ENCODE results near the gene CTBS.

Gene CTBS

GRCh38 chr1:84613887-84614286 lies 39.6 kb upstream of the CTBS start:
- TF ChIP-seq ZFX (IDR thresholded peaks at IDR 0.05; ENCODE audit: borderline replicate concordance) (no peak), CTCF (IDR thresholded peaks at IDR 0.05) (no peak)
- H3K27ac ChIP-seq, result no peak overlapping the region

GRCh38 chr1:84613026-84613425 lies 38.8 kb upstream of the CTBS start:
- TF ChIP-seq CTCF (IDR thresholded peaks at IDR 0.05) (no peak), ZFX (IDR thresholded peaks at IDR 0.05; ENCODE audit: borderline replicate concordance) (no peak)
- no peak overlapping the region for H3K27ac ChIP-seq

DNA sequence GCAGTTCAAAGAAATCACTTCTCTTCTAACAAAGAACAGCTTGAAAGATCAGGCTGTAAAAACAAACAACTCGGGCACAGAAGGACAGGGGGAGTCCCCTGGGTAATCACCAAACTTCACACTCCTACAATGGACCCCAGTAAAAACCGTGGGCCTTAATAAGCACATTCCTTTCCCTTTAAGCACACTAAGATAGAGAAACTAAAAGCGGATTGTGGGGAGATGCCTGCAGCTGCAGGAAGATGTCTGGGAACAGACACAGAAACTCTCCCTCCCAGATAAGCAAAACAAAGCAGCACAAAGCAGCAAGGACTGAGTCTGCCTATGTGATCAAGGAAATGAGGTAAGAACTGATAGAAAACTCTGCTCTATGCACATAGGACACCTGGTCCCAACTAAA lies 37.6 kb upstream of the CTBS start:
- H3K27ac ChIP-seq, result no peak overlapping the region
- no peak for TF ChIP-seq CTCF (IDR thresholded peaks at IDR 0.05)
- no peak for TF ChIP-seq ZFX (IDR thresholded peaks at IDR 0.05; ENCODE audit: borderline replicate concordance)

- no peak for TF ChIP-seq ZFX (IDR thresholded peaks at IDR 0.05; ENCODE audit: borderline replicate concordance)
- TF ChIP-seq CTCF (IDR thresholded peaks at IDR 0.05), result no peak
- no peak overlapping the region for H3K27ac ChIP-seq
These were observed 36.9 kb upstream of the CTBS start for GRCh38 chr1:84611091-84611490.

GRCh38 chr1:84606977-84607376 lies 32.7 kb upstream of the CTBS start:
- no peak for TF ChIP-seq CTCF (IDR thresholded peaks at IDR 0.05)
- TF ChIP-seq ZFX (IDR thresholded peaks at IDR 0.05; ENCODE audit: borderline replicate concordance), result no peak
- H3K27ac ChIP-seq, result no peak overlapping the region

DNA sequence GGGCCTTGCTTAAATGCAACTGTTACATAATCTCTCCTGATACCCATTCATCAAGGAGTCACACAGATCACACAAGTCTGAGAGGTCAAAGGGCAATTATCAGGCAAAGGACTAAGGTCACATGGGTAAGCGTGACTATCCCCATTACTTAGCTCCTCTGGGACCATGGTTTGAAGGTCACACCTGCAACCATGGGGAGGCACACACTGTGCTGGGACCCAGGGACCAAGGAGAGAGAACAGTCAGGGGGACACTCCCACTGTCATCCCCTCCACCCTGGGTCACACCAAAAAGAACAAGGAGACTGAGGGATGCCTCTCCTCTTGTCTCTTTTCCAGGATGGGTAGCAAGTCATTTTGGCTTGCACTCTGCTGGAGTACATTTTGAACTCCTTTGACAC lies 30.9 kb upstream of the CTBS start:
- TF ChIP-seq CTCF (IDR thresholded peaks at IDR 0.05) (no peak), ZFX (IDR thresholded peaks at IDR 0.05; ENCODE audit: borderline replicate concordance) (no peak)
- no peak overlapping the region for H3K27ac ChIP-seq

DNA sequence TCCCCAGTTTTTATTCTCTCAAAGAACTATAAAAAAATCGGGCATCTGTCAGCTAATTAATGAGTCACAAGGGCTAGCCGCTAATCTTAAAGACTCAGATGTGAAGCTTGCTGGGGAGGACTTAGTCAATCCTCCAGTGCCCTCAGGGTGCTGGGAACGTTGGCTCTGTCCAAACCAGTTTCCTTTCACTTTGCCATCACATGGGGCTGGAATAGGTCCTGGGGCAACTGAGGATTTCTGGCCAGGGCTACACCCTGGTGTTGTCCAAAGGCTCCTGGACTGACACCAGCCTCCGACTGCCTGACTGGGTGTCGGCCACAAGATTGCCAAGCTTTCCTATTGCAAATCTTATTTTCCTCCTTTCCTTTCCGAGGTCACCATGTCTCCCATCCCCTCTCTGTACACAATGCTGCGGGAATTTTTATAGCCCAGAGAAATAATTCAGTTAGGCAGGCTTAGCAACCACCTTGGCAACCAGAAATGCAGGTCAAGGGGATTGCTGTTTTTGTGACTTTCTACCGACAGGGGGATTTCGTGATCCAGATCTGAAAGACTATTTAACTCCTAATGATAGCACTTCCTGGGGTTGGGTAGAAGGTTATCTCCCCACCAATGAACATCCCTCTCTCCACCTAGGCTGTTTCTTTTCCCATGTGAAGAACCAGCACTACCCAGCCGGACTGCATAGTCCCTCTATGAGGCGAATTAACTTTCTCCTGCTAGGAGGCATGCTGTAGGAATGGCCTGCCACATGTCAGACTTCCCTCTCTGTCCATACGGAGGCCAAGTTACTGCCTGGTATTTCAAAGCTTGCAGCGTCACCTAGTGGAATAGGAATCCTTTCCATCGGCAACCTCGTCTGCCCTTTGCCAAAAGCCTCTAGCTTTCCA lies 29.9 kb upstream of the CTBS start:
- TF ChIP-seq ZFX (IDR thresholded peaks at IDR 0.05; ENCODE audit: borderline replicate concordance), result no peak
- no peak; the same call in 1 of the 2 replicates for TF ChIP-seq CTCF (IDR thresholded peaks at IDR 0.05)
- no peak overlapping the region for H3K27ac ChIP-seq
